GM21717 (cell line): Measurements from ENCODE around the gene USP7.

ENCODE experiments used
- ATAC-seq: cut with Tn5 transposase; IDR thresholded peaks from one replicate; pipeline ENCODE4 v1.9.1; 2021; ENCODE audit warnings: mild to moderate bottlenecking, moderate library complexity; ENCODE audit not compliant: unreplicated experiment

Gene USP7

DNA sequence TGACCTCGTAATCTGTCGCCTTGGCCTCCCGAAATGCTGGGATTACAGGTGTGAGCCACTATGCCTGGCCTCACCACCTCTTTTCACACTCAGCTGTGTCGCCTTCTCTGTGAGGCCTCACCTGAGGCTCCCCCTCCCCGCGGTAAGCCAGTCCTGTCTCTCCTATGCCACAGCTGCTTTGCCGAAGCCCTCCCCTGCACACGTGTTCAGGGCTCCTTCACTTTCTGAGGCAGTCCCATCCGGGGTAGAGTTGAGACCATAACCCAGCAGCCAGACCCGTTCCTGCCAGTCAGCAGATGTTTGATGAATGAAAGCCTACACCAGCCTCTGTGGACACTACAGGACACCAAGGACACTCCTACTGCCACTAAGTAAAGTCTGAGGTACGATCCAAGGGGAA, 10.6 kb downstream of the USP7 start:
- no peak for ATAC-seq

DNA sequence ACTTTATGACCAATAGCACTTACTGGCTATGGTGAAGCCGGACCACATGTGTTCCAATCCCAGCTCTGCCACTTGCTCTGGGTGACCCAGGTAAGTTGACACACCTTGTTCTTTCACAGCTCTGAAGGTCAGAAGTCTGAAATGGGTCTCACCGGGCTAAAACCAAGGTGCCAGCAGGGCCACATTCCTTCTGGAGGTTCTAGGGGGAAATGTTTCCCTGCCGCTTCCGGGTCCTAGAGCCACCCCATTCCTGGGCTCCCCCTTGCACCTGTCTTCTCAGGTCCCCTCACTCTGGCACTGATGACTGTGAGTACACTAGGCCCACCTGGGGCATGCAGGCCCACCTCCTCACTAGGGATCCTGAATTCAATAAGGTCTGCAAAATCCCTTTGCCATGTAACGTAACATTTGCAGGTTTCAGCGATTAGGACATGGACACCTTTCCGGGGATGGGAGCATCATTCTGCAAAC, 11.4 kb downstream of the USP7 start:
- no peak for ATAC-seq

DNA sequence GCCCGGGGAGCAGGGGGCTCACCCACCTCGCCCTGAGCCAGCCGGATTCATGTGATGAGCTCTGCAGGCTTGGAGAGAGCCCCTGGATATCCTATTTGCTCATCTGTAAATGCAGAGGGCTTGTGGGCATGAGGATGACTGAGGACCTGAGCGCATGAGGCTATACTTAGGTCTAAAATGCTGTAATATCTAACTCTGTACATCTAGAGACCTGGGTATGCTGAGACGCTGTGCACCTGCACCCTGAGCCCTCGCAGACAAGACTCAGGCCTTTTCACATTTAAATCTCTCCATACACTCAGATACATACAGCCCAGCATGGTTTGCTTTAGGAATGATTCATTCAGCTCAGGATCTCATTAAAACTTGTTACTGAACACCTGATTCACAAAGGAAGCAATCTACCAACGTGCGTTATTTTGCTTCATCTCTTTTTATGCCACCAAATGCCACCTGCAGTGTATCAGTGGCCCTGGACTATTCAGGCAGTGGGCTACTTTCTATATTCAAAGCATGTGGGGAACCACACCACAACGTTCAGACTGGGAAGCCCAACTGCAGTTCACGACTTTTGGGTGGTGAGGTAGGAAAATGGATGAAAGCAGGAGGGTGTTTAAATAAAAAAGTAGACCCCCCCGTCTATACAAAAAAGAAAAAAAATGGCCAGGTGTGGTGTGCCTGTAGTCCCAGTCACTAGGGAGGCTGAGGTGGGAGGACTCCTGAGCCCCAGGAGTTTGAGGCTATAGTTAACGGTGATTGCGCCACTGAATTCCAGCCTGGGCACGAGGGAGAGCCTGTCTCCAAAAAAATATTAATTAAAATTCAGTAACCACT, 12.0 kb downstream of the USP7 start:
- ATAC-seq: no peak

DNA sequence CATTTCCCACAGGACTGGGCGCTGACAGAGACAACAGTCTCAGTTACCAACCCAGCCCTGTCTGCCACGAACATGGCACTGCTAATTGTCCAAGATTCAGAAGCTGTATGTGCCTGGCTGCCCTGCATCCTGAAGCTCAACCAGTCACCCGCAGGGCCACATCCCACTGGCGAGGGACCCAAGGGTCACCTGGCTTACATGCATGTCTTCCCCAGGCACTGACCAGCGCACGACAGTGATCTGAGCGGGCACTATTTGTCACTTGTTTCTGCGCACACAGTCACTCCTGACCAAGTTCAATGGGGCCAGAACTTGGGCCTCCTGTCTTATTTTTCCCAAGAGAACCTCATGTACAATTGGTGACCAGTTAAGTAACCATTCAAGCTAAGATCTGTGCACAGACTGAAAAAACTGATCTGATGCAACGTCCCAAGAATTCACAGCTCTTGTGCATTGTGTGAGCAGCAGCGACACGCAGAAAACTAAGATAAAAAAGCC, 13.1 kb downstream of the USP7 start:
- ATAC-seq: no peak

DNA sequence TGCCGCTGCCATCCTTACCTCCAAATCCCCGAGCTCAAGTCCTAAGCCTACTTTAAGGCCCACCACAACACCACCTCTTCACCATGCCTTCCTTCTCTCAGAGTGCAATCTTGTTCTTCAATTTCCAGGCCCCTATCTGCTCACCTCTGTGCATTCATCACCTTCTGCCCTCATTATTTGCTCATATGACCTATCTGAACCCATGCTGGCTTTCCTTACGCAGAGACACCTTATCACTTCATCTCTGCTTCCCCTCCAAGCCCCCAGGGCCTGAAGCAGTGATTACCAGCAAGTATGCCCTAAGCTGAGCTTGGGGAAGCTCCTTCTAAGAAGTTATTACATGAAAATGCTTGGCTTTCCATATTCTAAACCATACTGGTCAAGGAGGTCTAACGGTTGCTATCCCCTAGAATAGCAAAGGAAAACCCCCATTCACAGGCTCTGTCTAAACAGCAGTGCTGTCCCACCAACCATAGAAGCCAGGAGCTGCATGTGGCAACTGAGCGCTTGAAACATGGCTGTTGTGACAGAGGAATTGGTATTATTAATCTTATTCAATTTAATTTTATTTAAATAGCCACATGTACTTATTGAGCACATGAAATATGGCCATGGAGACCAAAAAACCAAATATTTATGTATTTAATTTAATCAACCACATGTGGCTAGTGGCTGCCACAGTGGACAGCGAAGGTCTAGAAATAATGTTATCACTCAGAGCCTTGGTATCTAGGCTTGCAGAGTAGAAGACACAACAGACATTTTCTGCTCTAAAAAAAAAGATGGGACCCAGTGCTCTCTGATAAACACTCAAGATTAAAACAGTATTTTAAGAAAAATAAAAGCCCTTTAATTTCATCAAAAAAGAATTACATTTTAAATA, 13.9 kb downstream of the USP7 start:
- no peak for ATAC-seq

DNA sequence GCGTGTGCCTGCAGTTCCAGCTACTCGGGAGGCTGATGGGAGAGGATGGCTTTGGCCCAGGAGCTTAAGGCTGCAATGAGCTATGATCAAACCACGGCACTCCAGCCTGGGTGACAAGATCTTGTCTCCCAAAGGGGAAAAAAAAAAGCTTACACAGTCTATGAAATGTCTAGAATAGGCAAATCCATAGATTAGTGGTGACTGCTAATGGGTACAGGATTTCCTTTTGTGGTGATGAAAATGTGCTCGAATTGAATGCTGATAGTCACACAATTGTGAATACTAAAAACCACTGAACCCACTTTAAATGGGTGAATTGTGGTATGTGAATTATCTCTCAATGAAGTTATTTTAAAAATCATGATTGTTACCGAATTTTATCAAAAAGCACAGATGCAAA, 14.9 kb downstream of the USP7 start:
- ATAC-seq: no peak

DNA sequence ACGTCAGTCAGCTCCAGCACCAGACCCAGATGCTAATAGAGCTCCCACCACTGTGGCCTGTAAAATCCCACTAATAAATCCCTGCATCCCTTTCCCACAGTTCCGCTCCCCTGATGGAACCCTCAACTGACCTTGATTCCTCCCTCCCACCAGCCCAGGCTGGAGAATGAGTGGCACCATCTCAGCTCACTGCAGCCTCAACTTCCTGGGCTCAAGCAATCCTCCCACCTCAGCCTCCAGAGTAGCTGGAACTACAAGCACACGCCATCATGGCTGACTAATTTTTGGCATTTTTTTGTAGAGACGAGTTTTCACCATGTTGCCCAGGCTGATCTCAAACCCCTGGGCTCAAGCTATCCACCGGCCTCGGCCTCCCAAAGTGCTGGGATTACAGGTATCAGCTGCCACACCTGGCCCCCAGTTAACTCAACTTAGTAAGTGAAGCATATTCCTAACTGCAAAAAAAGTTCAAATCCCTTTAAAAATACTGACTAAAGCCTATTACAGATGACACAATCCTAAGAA, 15.6 kb downstream of the USP7 start:
- no peak for ATAC-seq

DNA sequence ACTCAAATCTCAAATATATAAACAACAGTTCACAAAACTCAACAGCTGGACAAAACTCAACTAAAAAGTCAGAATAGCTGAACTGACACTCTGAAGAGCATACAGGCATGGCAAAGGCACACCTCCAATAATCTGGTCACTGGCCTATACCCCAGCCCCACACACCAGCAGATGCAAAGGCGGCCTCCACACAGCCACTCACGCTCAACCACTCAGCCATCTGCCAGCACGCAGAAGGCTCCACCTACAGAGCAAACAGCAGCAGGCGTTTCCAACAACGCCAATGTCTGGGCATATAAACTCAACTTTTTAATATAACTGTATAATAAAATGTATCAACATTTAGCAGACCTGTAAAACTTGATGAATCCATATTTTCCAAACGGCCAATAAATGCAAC, 17.2 kb downstream of the USP7 start:
- ATAC-seq: no peak

DNA sequence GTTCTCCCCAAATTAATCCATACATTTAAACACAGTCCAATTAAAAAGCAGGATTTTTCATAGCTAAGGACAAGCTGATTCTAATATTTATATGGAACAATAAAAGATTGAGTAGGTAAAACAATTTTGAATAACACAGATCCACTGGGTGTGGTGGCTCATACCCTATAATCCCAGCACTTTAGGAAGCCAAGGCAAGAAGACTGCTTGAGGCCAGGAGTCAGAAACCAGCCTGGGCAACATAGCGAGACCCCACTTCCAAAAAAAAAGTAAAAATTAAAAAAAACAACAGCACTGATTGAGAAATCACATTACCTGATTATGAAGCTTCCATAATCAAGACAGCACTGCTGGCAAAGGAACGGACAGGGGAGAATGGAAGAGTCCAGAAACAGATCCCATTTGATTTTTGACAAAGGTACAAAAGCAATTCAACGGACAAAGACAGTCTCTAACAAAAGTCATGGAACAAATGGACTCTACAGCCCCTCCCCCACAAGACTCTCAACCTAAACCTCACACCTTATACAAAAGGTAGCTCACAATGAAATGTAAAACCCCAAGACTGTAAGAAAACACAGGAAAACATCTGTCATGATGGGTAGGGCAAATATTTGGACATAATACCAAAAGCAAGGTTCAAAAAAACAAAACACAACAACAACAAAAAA, 17.9 kb downstream of the USP7 start:
- ATAC-seq: no peak

DNA sequence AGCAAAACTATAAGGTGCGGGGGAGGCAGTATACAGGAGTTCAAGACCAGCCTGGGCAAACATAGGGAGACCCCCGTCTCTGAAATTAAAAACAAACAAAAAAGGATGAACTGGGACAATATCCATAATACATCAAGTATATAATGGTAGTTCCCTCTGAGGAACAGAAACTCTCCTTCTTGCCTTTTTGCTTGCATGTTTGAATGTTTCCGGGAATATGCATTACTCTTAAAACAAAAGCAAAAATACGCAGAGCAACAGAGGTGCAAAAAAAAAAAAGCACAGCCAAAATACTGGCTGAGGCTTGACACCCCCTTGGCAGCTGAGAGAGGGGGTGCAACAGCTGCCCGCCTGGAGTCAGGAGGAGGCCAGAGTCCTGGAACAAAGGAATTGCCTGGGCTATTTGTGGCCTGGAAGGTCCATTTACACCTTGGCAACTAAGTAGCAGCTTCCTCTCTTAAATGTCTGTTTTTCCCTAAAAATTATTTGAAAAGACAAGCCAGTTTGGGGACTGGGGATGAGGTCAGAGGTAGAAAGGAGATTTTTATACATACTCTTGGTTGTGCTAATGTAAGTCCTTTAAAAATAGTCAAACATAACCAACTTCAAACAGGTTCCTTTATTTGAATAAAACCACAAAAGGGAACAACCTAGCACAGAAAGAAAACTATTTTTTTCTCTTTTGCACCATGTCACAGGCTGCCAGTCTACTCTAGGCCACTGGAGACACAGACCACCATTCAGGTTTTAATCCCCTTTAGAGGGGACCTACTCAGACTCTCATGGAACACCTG, 19.5 kb downstream of the USP7 start:
- peak; percentile 66 for ATAC-seq

DNA sequence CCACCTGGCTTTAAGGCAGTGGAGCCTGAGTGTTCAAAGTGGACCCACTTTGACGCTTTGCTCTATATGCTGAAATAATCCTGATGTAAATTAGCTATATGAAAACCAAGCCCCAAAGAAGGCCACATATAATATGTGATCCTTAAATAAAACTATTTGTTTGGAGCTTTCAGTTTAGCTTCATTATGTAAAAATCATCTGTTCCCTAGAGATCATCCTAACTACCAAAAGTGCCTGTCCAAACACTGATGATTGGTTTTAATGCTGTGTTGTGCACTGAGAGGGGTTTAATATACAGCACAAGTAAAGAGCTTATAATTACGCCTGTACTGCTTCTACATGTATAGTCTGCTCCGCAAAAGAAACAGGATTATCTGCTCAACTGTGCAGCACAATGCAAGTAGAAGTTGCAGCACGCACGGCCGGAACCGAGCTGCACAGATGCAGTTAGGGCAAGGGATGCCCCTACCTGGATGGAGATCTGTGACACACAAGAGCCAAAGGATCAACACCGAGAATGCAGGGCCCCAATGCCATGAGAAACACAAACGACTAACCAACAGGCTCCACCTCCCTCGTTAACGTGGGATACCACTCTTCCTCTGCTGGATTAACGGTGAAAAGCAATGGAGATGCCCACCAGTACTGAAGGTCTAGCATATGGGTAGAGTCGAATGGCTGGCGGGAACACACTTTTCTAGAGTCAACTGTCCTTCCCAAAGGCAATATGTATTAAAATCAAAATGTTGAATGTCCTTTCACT, 20.5 kb downstream of the USP7 start:
- ATAC-seq: no peak

DNA sequence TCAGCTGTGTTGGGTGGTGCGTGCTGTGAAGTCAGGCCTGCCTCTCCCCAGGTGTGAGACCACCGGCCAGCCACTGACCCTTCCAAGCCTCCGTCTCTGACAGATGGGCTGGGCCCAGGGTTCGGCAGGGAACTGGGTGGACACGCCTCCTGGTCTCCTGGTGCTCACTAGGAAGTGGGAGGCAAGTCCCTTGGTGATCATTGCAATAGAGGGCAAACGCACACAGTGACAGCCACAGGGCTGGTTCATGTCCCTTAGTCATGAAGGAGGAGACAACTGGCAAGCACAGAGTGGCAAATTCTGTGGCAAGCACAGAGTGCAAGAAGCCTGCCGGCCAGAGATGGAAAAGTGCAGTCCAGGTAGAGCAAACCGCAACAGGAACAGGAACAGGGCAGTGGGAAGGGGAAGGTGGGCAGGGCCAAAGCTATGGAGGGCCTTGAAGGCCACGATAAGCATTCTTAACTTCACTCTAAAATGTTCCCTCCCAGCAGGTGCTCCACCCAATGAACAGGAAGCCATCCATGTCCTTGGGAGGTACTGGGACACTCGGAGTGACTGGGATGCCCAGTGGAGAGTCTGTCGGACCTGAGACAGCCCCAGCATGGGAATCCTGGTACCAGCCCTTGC, 21.9 kb downstream of the USP7 start:
- ATAC-seq: no peak

DNA sequence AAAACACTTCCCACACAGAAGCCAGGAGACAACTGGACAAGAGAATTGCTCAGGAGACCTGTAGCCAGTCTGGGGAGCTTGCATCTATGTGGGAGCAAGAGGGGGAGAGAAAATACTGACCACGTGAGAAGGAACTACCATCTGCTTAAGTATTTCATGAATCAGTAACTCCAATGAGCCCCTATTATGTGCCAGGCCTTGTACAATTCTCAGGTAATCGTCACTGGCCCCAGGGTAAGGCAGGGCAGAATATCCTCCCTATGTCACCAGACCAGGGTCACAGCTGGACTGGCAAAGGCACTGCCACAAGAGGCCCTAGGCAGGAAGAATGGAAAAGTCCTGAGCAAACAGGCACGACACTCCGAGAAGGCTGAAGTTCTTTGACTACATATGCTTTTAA, 25.9 kb downstream of the USP7 start:
- ATAC-seq: no peak

DNA sequence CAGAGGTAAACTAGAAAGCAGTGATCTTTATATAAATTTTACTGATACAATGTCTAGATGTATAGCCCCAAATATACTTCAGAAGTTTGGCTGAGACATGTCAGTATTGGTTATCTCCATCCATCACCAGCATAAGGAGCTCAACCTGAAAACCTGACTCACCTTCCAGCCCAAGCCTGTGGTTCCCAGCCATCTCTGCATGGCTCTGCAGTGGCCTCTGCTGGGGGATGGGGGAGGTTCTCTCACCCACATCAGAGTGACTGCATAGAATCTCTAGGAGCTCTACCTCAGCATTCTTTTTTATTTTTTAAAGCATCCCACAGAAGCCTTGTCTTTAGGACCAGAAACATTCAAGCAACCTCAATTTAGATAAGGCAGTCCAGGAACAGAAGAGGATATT, 27.3 kb downstream of the USP7 start:
- peak; percentile 83 for ATAC-seq

DNA sequence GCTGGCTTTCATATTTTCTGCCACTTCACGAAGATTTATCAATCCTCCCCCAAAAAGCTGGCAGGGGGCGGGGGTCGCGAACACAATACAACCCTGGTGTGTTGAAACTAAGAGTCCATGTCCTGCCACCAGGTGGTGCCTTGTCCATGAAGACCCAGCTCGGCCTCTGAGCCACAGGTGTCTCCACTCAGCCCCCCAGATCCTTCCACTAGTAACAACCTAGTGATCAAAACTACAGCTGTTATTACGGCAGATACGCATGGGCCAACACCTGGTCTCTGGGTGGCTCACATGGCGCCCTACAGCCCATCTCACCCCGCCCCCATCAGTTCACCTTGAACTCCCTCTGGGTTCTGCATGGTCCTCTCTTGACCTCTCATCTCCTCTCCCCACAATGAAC, 27.7 kb downstream of the USP7 start:
- ATAC-seq: no peak

DNA sequence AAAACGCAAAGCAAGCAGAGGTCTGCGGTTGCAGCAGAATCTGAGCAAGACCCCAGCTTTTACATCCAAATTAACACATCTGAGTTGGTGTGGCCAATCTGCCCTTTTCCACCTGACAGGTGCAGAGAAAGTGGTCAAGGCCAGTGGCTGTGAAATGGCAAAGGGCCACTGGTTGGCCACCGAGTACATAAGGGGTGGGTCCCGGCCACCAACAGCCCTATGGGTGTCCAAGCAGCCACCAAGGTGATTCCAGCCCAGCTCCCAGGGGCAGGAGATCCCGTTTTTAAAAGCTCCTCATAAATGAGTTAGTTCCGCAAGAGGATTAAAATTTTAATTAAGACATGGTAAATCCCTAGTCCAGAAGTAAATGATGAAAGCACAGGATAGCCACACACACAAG, 29.1 kb downstream of the USP7 start:
- no peak for ATAC-seq

DNA sequence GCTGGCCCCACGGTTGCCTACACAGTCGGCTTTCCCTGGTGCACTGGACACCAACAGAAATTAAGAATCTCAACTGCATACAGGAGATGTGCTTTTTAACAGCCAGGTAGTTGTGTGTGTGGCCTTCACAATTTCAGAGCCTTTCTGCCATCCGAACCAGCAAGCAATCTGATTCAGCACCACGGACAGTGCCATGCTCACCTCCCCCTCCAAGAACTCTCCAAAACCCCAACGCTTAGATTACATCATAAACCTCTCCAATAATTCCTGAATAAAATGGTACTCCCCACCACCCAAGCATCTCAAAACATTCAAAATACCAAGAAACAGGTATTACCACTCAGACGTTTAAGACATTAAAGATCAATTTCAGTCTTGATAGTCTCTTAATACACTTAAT, 31.8 kb downstream of the USP7 start:
- ATAC-seq: no peak

DNA sequence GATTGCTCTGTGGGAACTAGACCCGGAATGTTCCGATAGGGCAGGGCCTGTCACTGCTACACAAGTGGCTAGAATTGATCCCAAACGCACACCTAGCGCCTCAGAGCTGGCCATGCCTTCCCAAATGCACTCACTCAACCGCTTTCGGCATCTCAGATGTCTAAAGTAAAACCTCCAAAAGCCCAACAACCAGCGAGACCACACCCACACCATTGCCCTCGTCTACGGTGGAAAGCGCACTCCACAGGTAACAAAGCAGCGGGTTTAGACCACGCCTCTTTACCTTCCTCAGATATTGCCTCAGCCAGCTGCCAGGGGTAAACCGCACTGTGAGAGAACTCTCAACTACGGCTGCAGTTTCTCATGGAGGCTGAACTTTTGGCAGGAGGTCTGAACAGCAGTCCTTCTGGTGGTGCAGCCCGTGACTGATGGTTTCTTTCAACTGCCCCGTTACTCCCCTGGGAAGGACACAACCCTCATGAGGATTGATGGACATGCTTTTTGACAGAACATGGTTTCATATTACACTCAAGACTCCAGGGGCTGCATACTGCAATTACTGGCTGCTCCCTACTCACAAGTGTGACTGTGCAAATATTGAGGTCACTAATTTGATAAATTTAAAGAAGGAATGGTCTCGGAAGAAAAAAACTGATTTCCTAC, 34.5 kb downstream of the USP7 start:
- ATAC-seq: no peak
